Left lung (tissue), 10 donors: ENCODE measurements around the gene SNORC. TPM values are rescaled to one million over a fixed set of nuclear protein-coding genes. Genes with fewer than 3 reads are reported as not detected.

ENCODE experiments used
- ATAC-seq: fragments of 200-7000 bp; cut with Tn5 transposase; one replicate; pipeline ENCODE4 v1.9.1; 2020; ENCODE audit warnings: moderate library complexity
- DNase-seq, 4 donors: peaks; one replicate each; pipeline ENCODE4 v3.0.0-alpha.2; 2013 to 2020
- H3K27ac ChIP-seq, 2 donors: fragments of 200-600 bp; sonication (generic) in 1 of 2; one replicate each; pipeline versions ENCODE4 v1.5.0 to v1.8.0; 2020 to 2021
- H3K27me3 ChIP-seq, 2 donors: fragments of 200-600 bp; sonication (generic) in 1 of 2; one replicate each; pipeline versions ENCODE4 v1.5.0 to v1.8.0; 2020 to 2021
- H3K36me3 ChIP-seq, 2 donors: fragments of 200-600 bp; sonication (generic) in 1 of 2; one replicate each; pipeline versions ENCODE4 v1.5.0 to v1.8.0; 2020 to 2021
- H3K4me1 ChIP-seq, 2 donors: fragments of 200-600 bp; one replicate each; pipeline ENCODE4 v1.8.0; 2021
- H3K4me3 ChIP-seq, 2 donors: fragments of 200-600 bp; sonication (generic) in 1 of 2; one replicate each; pipeline versions ENCODE4 v1.5.0 to v1.8.0; 2020 to 2021; ENCODE audit warnings: mild to moderate bottlenecking in 1 of 2
- H3K9me3 ChIP-seq, 2 donors: fragments of 200-600 bp; sonication (generic) in 1 of 2; one replicate each; pipeline versions ENCODE4 v1.5.0 to v1.8.0; 2020 to 2021
- CTCF ChIP-seq, 2 donors: fragments of 200-600 bp; sonication (generic) in 1 of 2; IDR thresholded peaks; one replicate each; pipeline versions ENCODE4 v1.5.0 to v1.8.0; 2021; ENCODE audit warnings: antibody characterized with exemption in 2 of 2
- intact Hi-C, 2 donors: fragments of 100-400 bp; cut with DNase I; formaldehyde crosslinking; loops; one replicate each; pipeline versions ENCODE4 v1.11.2 to v1.14.2; 2022
- polyA plus RNA-seq, 6 donors: library from polyadenylated mRNA; unstranded; fragments of 120-200 nt; gene quantifications; one replicate each; pipeline ENCODE4 v1.2.1, GENCODE V29; 2013; ENCODE audit not compliant: insufficient read length in 6 of 6
- total RNA-seq, 2 donors: library from RNA; stranded (reverse); fragmentation: NEBNext Ultra II Directional; extraction: Animal tissue kit (Norgen Biotek cat#: 25700); gene quantifications; one replicate each; pipeline ENCODE4 v1.2.1, GENCODE V29; 2021
- donor health status: DM: no; HTN: yes; CAD: no.
- donor health status: DM: no; HTN: no; CAD: no.

Gene SNORC
- total and polyA plus RNA-seq, 8 donors: 0.53 to 3.6 (median 1.7) TPM

GRCh38 chr2:232892221-232892620 is 22.2 kb downstream of the SNORC start:
- DNase-seq (peak in 1 of 4 donors; percentile 25), ATAC-seq (no peak)
- TF ChIP-seq CTCF (IDR thresholded peaks at IDR 0.05): no peak
- no peak overlapping the region for H3K4me3 ChIP-seq
- H3K27ac ChIP-seq: no peak overlapping the region
- no peaks in the 10 kb centered on the region for H3K4me1 ChIP-seq
- H3K9me3 ChIP-seq: no peaks in the 10 kb centered on the region
- intact Hi-C loops: no loop called here
- peaks cover 0 to 48% of the 10 kb centered on the region in 2 donors for H3K27me3 ChIP-seq
- H3K36me3 ChIP-seq: no peaks in the 10 kb centered on the region

- Histone ChIP-seq H3K27me3 (peaks cover 0 to 43% of the 10 kb centered on the region in 2 donors), H3K4me3 (no peak overlapping the region), H3K36me3 (no peaks in the 10 kb centered on the region), H3K4me1 (no peaks in the 10 kb centered on the region), H3K9me3 (no peaks in the 10 kb centered on the region), H3K27ac (no peak overlapping the region)
- intact Hi-C loops: no loop called here
- TF ChIP-seq CTCF (IDR thresholded peaks at IDR 0.05): no peak
- ATAC-seq (no peak), DNase-seq (peak in 1 of 4 donors; percentile 44)
These were observed 22.8 kb downstream of the SNORC start for GRCh38 chr2:232892843-232893242.

GRCh38 chr2:232893834-232894233 is 23.8 kb downstream of the SNORC start:
- Histone ChIP-seq H3K4me3 (no peak overlapping the region), H3K4me1 (no peaks in the 10 kb centered on the region), H3K36me3 (no peaks in the 10 kb centered on the region), H3K27ac (no peak overlapping the region), H3K9me3 (no peaks in the 10 kb centered on the region), H3K27me3 (peaks cover 0 to 43% of the 10 kb centered on the region in 2 donors)
- DNase-seq: peak in 1 of 4 donors; percentile 55
- ATAC-seq: no peak
- intact Hi-C loops: no loop called here
- TF ChIP-seq CTCF (IDR thresholded peaks at IDR 0.05): no peak

GRCh38 chr2:232894251-232894650 is 24.2 kb downstream of the SNORC start:
- no peak for ATAC-seq
- DNase-seq: peak in 1 of 4 donors; percentile 66
- peaks cover 0 to 39% of the 10 kb centered on the region in 2 donors for H3K27me3 ChIP-seq
- no peaks in the 10 kb centered on the region for H3K36me3 ChIP-seq
- TF ChIP-seq CTCF (IDR thresholded peaks at IDR 0.05): no peak
- no peak overlapping the region for H3K27ac ChIP-seq
- no peaks in the 10 kb centered on the region for H3K9me3 ChIP-seq
- no peaks in the 10 kb centered on the region for H3K4me1 ChIP-seq
- no peak overlapping the region for H3K4me3 ChIP-seq
- intact Hi-C loops: no loop called here

GRCh38 chr2:232894746-232895145 is 24.7 kb downstream of the SNORC start:
- H3K27me3 ChIP-seq: peaks cover 0 to 38% of the 10 kb centered on the region in 2 donors
- H3K36me3 ChIP-seq: no peaks in the 10 kb centered on the region
- H3K4me3 ChIP-seq: no peak overlapping the region
- H3K9me3 ChIP-seq: no peaks in the 10 kb centered on the region
- ATAC-seq: no peak
- no peak for TF ChIP-seq CTCF (IDR thresholded peaks at IDR 0.05)
- H3K4me1 ChIP-seq: no peaks in the 10 kb centered on the region
- peak in 2 of 4 donors; percentile 19 to 51 for DNase-seq
- H3K27ac ChIP-seq: no peak overlapping the region
- intact Hi-C loops: no loop called here
